ENCODE results near the gene ZMYM5.
"Not testable (repeated sequence)": the region's sequence is repeated elsewhere in the genome, so short reads cannot be mapped to it uniquely, and the experiment has no call there.

The ZMYM5 gene

DNA sequence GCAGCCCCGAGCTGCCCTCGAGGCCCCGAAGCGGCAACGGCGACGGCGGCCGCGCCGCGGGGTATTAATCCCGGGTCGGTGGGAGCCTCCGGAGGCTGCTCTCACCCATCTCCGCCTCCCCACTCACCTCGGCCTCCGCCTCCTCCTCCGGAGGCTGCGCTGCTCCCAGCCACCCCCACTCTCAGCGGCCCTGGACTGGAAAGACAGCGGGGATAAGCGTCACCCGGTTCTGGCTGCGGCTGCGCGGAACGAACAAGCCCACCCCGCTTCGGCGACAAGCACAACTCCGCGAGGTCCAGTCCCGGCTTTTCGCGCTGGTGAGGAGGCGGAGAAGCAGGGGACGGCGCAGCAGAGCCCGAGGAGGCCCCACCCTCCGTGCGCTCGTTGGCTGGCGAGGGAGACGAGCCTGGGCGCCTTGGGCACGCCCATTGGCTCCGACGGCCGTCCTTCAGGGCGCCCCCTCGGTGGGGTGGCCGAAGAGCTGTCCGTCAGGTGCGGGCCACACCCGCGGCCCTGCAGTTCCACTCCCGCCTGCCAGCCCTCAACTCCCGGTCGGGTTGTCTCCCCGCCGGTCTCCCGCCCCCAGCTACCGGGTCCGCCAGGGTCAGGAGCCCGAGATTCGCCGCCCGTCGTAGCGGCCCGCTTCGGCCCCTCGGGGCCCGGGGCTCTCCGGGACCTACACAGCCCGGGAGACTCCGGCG is at the start of gene ZMYM5:
Gene ZMYM5 (minus strand): TSS at position 327 of the 701 bp plus-strand sequence. CDS start 11,469 bp downstream, outside the sequence.
- DNase-seq: peak; percentile 79

DNA sequence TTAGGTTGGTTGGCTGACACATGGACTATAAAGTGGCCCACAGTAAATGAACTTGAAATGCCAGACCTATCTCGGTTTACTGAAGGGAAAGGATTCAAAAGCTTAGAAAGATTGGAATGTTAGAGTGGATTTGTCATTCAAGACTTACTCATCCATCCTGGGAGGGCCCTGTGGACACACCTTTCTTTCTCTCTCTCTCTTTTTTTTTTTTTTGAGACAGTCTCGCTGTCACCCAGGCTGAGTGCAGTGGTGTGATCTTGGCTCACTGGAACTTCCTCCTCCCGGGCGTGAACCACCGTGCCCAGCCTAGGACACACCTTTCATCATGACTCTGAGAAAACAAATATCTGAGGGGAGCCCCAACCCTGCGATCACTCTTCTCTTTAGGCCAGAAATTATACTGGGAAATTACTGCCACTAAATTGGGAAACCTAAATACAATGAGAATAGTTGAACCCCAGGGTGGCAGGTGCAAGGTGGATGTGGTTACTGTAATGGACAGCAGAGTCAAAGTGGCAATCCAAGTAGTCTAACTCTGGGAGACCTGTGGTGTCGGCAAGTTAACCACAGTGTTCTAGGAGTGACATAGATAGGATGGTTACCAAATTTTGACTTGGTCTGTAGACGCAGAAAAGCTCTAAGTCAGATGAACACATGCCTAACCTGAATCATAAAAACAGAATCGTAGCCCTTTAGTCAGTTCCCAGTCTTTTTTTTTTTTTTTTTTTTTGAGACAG is 47.1 kb upstream of the ZMYM5 start:
- no peak for DNase-seq

DNA sequence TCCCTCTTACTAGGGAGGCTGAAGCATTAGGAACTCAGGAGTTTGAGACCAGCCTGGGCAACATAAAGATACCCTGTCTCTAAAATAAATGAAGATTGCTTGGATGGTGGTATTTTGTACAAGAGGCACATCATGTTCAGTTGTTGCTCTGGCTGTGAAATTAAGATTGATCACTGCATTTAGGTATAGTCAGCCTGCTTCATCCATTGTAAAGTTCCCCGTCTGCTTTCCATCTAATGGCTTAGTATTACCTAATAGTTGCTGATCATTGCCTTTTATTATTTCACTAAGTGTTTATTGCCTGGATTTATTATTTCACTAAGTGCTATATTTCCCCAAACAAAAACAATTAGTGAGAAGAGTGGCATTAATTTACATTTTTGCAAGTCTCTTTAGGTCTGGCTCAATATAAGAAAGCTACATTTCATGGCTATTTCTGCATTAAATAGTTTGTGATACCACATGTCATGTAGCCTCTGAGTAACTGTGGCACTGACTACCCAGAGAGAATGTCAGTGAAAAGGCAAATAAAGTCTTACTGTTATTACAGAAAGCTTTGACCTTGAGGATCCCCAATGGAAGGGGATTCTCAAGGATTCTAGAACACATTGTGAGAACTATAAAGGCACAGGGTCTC is 45.0 kb upstream of the ZMYM5 start:
- DNase-seq: no peak

DNA sequence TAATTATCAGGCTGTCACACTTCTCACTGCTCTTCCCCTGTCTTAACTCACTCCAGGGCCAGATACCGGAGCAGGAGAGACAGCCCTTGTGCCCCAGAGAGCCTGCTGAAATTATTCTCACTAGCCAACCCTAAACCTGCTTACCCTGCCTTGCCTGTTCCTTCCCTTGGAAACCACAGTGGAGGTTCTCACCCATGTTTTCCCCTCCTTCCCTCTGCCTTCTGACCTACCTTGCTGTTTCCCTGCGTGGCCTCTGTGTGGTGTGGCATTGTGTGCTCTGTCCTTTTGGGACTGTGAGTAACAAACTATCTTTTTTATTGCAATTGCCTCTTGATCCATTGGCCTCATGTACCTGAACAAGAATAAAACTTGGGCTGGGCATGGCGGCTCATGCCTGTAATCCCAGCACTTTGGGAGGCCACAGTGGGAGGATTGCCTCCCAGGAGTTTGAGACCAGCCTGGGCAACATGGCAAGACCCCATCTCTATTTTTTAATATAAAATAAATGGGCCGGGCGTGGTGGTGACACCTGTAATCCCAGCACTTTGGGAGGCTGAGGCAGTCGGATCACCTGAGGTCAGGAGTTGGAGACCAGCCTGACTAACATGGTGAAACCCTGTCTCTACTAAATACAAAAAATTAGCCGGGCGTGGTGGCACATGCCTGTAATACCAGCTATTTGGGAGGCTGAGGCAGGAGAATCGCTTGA is 42.2 kb upstream of the ZMYM5 start:
- DNase-seq: not testable (repeated sequence)

DNA sequence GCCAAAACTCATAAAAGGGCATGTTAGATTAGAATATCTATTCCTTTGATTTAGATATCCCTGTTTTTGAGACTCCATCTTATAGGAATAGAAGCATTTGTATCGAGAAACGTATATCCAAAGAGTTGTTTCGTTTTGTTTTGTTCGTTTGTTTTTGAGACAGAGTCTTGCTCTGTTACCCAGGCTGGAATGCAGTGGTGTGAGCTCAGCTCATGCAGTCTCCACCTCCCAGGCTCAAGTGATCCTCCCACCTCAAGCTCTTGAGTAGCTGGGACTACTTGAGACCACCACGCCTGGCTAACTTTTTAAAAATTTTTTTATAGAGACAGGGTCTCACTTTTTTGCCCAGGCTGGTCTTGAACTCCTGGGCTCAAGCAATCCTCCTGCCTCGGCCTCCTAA is 26.6 kb upstream of the ZMYM5 start:
- DNase-seq: no peak

DNA sequence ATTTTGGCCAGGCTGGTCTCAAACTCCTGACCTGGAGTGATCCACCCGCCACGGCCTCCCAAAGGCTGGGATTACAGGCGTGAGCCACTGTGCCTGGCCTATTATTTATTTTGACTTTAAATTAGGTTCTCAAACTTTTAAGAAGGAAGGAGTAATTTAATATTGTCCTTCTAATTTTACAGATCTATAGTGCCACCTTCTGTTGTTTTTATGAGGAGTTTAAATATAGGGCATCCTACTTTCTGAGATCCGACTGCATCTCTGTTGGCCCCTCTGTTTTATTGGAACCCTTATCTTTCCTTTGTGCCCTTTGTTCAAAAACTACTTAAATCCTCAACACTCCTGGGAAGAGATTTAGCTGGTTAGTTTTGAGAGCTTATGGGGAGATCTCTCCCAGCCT is 25.4 kb upstream of the ZMYM5 start:
- no peak for DNase-seq

DNA sequence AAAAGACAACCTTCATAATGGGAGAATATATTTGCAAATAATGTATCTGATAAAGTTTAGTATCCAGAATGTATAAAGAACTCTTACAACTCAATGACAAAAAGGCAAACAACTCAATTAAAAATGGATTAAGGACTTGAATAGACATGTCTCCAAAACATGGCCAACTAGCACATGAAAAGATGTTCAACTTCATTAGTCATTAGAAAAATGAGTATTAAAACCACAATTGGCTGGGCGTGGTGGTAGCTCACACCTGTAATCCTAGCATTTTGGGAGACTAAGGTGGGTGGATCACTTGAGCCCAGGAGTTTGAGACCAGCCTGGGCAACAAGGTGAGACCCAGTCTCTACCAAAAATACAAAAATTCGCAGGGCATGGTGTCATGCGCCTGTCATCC is 18.8 kb upstream of the ZMYM5 start:
- DNase-seq: no peak

DNA sequence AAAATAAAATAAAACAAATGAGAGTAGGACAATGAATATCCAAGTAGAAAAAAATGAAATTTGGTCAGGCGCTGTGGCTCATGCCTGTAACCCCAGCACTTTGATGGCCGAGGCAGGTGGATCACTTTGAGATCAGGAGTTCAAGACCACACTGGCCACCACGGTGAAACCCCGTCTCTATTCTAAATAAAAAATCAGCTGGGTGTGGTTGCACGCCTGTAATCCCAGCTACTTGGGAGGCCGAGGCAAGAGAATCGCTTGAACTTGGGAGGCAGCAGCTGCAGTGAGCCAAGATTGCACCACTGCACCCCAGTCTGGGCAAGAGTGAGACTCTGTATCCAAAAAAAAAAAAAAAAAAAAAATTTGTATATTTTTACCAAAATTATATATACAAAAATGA is 18.2 kb upstream of the ZMYM5 start:
- no peak for DNase-seq

DNA sequence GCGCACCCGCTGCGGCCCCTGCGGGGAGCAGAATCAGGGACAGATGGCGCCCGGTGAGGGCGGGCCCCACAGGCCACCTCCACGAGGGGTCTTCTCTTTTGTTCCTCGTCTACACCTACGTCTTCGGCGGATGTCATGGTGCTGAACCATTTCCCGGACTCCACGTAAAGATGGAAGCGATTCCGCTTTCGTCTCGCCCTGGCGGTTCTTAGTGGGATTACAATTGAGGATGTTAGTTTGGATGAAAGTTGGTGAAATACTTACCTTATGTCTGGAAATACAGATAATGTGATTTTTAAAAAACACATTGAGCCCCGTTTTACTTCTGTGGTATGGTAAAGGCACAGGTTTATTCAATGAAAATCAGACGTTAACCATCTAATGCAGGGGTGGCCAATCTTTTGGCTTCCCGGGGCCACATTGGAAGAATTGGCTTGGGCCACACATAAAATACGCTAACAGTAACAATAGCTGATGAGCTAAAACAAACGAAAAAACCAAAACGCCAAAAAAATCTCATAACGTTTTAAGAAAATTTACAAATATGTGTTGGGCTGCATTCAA is 1.4 kb upstream of the ZMYM5 start:
- DNase-seq: peak; percentile 57

DNA sequence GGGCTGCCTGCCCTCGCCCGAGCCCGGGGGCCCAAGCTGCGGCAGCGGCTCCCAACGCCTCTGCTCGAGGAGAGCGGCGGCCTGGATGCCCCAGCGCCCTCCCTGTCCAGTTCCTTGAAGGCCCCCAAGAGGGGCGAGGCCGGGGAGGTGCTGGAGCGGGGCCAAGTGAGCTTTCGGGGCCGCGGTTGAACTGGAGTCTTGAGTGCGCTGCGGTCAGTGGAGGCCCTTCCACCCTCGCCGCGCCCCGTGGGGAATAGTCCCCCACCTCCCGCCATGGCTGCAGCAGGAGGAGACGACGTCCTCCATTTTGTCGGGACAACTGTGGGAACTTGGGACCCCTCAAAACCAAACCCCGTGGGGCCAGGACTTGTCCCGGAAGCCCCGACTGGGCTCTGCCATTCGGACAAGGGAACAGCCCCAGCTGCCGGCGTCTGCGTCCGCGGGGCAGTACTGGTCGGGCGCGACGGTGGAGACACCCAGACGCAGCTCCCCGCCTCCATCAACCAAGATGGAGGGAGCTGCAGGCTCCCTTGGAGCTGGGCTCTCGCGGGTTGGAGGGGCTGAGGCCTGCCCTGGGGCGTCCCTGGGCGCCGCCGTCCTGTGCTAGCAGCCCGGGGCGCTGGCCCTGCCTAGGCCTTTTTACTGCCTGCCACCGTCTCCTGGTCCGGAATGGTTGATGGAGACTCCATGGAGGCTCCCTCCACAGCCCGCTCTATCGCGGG is 736 bp upstream of the ZMYM5 start:
- no peak for DNase-seq

DNA sequence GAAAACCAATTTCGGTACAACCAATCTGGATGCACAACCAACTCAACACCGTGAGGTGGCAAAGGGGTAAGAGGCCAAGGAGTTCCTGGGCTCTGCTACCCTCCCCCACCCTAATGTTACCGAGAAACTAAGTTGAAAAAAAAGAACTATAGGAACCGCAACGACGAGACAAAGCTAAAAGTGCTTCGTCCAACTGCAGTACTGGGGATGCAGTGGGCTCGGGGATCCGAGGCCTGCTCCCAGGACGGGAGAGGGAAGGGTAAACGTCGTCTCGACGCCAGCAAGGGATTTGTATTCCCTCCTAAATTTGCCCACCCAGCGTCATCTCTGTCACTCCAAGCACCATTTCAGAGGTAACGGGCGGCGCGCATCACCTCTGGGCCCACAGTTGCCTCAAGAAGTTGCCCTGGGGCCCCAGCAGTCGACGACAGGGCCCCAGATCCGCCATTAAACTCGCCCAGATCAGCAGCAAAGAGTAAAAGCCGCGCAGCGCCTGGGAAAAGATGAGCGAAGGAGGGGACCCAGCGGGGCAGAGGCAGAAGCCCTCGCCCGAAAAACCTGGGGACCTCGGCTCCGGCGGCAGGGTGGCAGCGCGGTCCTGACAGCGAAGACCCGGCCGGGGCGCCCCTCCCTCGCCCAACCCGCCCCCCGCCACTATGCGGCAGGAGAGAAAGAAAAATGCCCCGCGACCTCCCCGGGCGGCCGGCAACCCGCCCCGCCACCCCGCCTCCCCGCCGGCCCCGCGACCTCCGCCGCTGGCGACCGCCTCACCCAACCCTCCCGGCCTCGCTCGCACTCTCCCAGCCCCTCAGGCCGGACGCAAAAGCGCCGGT is 752 bp downstream of the ZMYM5 start:
- DNase-seq: no peak

DNA sequence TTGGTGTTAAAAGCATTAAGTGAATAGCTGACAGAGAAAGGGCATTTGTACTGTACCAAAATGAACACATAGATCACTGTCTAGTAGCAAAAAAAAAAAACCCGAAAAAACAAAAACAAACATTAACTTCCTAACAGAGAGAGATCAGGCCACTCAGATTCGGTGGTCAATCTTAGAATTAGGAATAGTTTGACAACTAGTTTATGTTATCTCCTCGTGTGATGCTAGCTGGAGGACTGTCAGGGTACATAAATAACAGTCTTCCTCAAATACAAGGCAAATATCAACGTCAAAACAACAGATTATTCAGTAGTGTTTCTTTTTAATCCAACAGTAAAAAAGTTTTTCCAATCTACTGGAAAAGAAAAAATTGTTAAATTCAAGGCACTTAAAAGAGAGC is 1.7 kb downstream of the ZMYM5 start:
- no peak for DNase-seq

DNA sequence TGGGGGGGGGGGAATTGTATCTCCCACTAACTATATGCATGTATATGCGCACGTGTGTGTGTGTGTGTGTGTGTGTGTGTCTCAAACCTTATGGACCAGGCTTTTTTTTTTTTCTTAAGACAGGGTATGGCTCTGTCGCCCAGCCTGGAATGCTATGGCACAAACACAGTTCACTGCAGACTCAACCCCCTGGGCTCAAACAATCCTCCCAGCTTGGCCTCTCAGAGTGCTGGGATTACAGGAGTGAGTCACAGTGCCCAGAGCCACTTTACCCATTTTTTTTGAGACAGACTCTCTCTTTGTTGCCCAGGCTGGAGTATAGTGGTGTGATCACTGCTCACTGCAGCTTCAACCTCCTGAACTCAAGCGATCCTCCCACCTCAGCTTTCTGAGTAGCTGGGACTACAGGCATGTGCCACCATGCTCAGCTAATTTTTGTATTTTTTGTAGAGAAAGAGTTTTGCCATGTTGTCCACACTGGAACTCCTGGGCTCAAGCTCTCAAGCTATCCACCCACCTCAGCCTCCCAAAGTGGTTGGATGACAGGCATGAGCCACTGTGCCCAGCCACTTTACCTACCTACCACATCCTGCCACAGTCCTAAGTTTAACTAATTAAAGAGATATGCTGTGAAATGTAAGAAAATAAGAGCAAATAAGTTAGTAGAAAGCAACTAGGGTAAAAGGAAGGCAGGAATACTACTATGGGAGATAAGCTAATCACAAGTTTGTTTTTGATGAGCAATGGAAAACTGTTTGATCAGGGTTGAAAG is 2.4 kb downstream of the ZMYM5 start:
- DNase-seq: no peak

DNA sequence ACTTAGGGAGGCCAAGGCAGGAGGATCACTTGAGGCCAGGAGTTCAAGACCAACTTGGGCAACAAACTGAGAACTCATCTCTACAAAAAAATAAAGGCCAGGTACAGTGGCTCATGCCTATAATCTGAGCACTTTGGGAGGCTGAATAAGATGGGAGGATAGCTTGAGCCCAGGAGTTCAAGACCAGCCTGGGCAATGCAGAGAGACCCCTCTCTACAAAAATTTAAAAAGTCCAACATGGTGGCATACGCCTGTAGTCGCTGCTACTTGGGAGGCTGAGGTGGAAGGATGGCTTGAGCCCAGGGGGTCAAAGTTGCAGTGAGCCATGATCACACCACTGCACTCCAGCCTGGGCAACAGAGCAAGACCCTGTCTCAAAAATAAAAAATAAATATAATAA is 5.8 kb downstream of the ZMYM5 start:
- not testable (repeated sequence) for DNase-seq

DNA sequence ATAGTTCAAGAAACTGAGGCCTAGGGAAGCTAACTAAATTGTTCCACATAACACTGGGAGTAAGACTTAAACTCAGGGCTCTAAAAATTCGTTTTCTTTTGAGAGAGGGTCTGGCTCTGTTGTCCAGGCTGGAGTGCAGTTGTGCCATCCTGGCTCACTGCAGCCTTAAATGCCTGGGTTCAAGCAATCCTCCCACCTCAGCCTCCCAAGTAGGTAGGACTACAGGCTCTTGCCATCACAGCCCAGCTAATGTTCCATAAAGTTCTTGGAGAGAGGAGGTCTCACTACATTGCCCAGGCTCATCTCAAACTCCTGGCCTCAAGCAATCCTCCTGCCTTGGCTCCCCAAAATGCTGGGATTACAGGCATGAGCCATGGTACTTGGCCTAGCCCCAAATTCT is 10.7 kb downstream of the ZMYM5 start:
- DNase-seq: no peak

DNA sequence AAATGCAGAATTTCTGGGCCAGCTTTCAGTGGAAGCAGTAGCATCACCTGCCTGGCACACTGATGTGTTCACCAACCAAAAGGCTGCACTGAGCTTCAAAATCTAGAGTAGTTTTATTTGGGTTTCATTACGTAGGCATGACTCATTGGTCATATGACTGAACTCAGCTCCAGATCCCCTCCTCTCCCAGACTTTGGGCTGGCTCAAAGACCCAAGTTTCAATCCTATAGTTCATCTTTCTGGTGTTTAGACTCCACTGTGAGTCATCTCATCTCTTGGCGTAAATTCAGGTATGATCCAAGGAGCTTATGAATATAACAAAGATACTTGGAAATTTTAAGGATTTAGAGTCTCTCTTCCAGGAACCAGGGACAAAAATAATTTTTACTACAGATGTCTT is 17.7 kb downstream of the ZMYM5 start:
- no peak for DNase-seq

DNA sequence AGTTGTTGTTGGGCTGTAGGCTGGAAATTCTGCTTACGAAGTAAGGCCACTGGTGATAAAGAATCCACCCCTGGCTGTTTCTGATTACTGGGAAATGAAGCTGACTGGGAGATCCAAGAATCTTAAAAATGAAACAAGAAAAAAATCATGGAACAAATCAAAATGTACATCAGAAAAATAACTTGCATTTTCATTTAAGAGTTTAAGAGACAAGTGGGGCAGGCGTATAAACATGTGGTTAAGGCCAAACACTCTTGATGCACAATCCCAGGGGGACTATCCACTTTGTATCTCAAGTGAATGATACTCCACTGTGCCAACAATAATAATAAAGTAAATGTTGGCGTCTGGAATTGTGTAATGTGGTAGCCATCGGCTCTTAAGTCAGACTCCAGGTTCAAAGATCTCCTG is 24.6 kb downstream of the ZMYM5 start:
- DNase-seq: no peak

DNA sequence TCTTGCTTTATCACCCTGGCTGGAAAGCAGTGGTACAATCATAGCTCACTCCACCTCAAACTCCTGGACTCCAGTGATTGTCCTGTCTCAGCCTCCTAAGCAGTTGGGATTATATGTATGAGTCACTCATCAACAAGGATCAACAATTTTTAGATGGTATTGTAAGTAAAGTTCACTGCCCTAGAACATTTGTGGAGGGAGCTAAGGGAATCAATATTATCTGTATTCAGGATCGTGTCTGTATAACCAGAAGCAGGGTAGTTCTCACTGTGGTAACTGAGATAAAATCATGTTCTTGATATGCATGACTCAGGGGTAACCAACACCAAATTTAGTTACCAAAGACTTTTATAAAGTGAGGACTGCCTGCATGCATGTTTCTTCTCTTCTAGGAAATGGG is 27.0 kb downstream of the ZMYM5 start:
- DNase-seq: no peak

DNA sequence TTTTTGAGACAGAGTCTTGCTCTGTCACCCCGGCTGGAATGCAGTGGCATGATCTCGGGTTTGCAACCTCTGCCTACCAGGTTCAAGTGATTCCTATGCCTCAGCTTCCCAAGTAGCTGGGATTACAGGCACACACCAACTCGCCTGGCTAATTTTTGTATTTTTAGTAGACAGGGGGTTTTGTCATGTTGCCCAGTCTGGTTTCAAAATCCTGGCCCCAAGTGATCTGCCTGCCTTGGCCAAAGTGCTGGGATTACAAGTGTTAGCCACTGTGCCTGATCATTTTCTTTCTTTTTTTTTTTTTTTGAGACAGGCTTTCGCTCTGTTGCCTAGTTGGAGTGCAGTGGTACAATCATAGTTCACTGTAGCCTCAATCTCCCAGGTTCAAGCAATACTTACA is 28.7 kb downstream of the ZMYM5 start:
- DNase-seq: no peak

DNA sequence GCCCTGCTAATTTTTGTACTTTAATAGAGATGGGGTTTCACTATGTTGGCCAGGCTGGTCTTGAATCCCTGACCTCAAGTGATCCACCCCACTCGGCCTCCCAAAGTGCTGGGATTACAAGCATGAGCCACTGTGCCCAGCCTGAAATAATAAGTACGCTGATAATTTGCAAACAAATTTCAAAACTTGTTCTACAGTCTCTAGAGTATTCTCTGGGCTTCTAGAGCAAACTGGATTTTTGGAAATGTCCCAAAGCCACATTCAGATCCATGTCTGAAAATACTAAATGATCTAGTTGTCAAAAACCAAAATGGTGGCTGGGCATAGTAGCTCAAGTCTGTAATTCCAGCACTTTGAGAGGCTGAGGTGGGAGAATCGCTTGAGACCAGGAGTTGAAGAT is 40.8 kb downstream of the ZMYM5 start:
- DNase-seq: no peak
